ENCODE results near the gene PLA2G5.
"Not testable (repeated sequence)": the region's sequence is repeated elsewhere in the genome, so short reads cannot be mapped to it uniquely, and the experiment has no call there.

The PLA2G5 gene

GRCh38 chr1:20047096-20047495 is 22.9 kb upstream of the PLA2G5 start:
- Histone ChIP-seq H4K20me1 (ENCODE audit: control insufficient read depth, insufficient read depth, low read depth, low read length) (no peaks in the 10 kb centered on the region), H3K27me3 (ENCODE audit: control insufficient read depth, low read length) (no peaks in the 10 kb centered on the region), H3K4me1 (ENCODE audit: control insufficient read depth, low read length) (no peaks in the 10 kb centered on the region), H3K9me3 (ENCODE audit: control insufficient read depth, insufficient read depth, low read length) (peaks cover 9% of the 10 kb centered on the region; the same call in 1 of the 2 replicates), H3F3A (ENCODE audit: control insufficient read depth, insufficient read depth) (no peaks in the 10 kb centered on the region), H3K4me3 (ENCODE audit: low read length) (no peak overlapping the region), H3K9me2 (replicated peaks; ENCODE audit: control insufficient read depth, low read length) (no peaks in the 10 kb centered on the region), H3K27ac (ENCODE audit: low read depth, low read length) (no peak overlapping the region), H3K79me2 (ENCODE audit: control insufficient read depth, low read length) (no peaks in the 10 kb centered on the region), H3K4me2 (ENCODE audit: low read length) (no peak overlapping the region), H3K36me3 (ENCODE audit: control insufficient read depth, low read length) (no peaks in the 10 kb centered on the region)
- TF ChIP-seq CTCF (IDR thresholded peaks at IDR 0.05; ENCODE audit: low read depth, low read length, poor library complexity, severe bottlenecking) (no peak), EZH2phosphoT487 (IDR thresholded peaks at IDR 0.05; ENCODE audit: borderline replicate concordance, low read length) (no peak)

- Histone ChIP-seq H3K4me3 (ENCODE audit: low read length) (no peak overlapping the region), H3K4me2 (ENCODE audit: low read length) (no peak overlapping the region), H3K79me2 (ENCODE audit: control insufficient read depth, low read length) (no peaks in the 10 kb centered on the region), H3K9me3 (ENCODE audit: control insufficient read depth, insufficient read depth, low read length) (peaks cover 9% of the 10 kb centered on the region; the same call in 1 of the 2 replicates), H3F3A (ENCODE audit: control insufficient read depth, insufficient read depth) (no peaks in the 10 kb centered on the region), H4K20me1 (ENCODE audit: control insufficient read depth, insufficient read depth, low read depth, low read length) (no peaks in the 10 kb centered on the region), H3K9me2 (replicated peaks; ENCODE audit: control insufficient read depth, low read length) (no peaks in the 10 kb centered on the region), H3K4me1 (ENCODE audit: control insufficient read depth, low read length) (no peaks in the 10 kb centered on the region), H3K36me3 (ENCODE audit: control insufficient read depth, low read length) (no peaks in the 10 kb centered on the region), H3K27me3 (ENCODE audit: control insufficient read depth, low read length) (no peaks in the 10 kb centered on the region), H3K27ac (ENCODE audit: low read depth, low read length) (no peak overlapping the region)
- TF ChIP-seq EZH2phosphoT487 (IDR thresholded peaks at IDR 0.05; ENCODE audit: borderline replicate concordance, low read length) (no peak), CTCF (IDR thresholded peaks at IDR 0.05; ENCODE audit: low read depth, low read length, poor library complexity, severe bottlenecking) (no peak)
Observed at GRCh38 chr1:20048563-20048962, 21.4 kb upstream of the PLA2G5 start.

- not testable (repeated sequence) for H3K79me2 ChIP-seq (ENCODE audit: control insufficient read depth, low read length); H3K27ac ChIP-seq (ENCODE audit: low read depth, low read length); H3K4me1 ChIP-seq (ENCODE audit: control insufficient read depth, low read length); H4K20me1 ChIP-seq (ENCODE audit: control insufficient read depth, insufficient read depth, low read depth, low read length); H3K9me2 ChIP-seq (replicated peaks; ENCODE audit: control insufficient read depth, low read length); H3K27me3 ChIP-seq (ENCODE audit: control insufficient read depth, low read length); H3K4me2 ChIP-seq (ENCODE audit: low read length); H3K36me3 ChIP-seq (ENCODE audit: control insufficient read depth, low read length); H3K4me3 ChIP-seq (ENCODE audit: low read length); H3F3A ChIP-seq (ENCODE audit: control insufficient read depth, insufficient read depth); H3K9me3 ChIP-seq (ENCODE audit: control insufficient read depth, insufficient read depth, low read length)
Observed at GRCh38 chr1:20049056-20049798, 20.8 kb upstream of the PLA2G5 start.

GRCh38 chr1:20051218-20051829 is 18.7 kb upstream of the PLA2G5 start:
- Histone ChIP-seq H3K4me3 (ENCODE audit: low read length) (no peak overlapping the region), H3K27ac (ENCODE audit: low read depth, low read length) (no peak overlapping the region), H3K9me3 (ENCODE audit: control insufficient read depth, insufficient read depth, low read length) (peaks cover 9% of the 10 kb centered on the region; the same call in 1 of the 2 replicates), H3K4me2 (ENCODE audit: low read length) (no peak overlapping the region), H3K9me2 (replicated peaks; ENCODE audit: control insufficient read depth, low read length) (no peaks in the 10 kb centered on the region), H3K27me3 (ENCODE audit: control insufficient read depth, low read length) (no peaks in the 10 kb centered on the region; the same call in 1 of the 2 replicates), H3F3A (ENCODE audit: control insufficient read depth, insufficient read depth) (no peaks in the 10 kb centered on the region), H4K20me1 (ENCODE audit: control insufficient read depth, insufficient read depth, low read depth, low read length) (no peaks in the 10 kb centered on the region), H3K79me2 (ENCODE audit: control insufficient read depth, low read length) (no peaks in the 10 kb centered on the region), H3K36me3 (ENCODE audit: control insufficient read depth, low read length) (no peaks in the 10 kb centered on the region), H3K4me1 (ENCODE audit: control insufficient read depth, low read length) (no peaks in the 10 kb centered on the region)
- TF ChIP-seq EZH2phosphoT487 (IDR thresholded peaks at IDR 0.05; ENCODE audit: borderline replicate concordance, low read length) (no peak), CTCF (IDR thresholded peaks at IDR 0.05; ENCODE audit: low read depth, low read length, poor library complexity, severe bottlenecking) (no peak)
